MG63 (cell line): ENCODE results near the gene KCTD15. TPM values are rescaled to one million over a fixed set of nuclear protein-coding genes. Genes with fewer than 3 reads are reported as not detected.
A peak's percentile ranks its signal among the peaks of the same experiment; 100 is the strongest.

Source experiments
- DNase-seq: peaks from one replicate; pipeline ENCODE4 v3.0.0-alpha.2; 2020
- H3K27me3 ChIP-seq: fragments of 250-450 bp; sonication (Bioruptor Pico); 2 replicates; pipeline ENCODE4 v1.5.1; 2020; ENCODE audit warnings: mild to moderate bottlenecking, moderate library complexity
- H3K36me3 ChIP-seq: fragments of 250-450 bp; sonication (Bioruptor Pico); 2 replicates; pipeline ENCODE4 v1.5.1; 2020; ENCODE audit warnings: mild to moderate bottlenecking, moderate library complexity
- H3K4me3 ChIP-seq: fragments of 250-450 bp; sonication (Bioruptor Pico); 2 replicates; pipeline ENCODE4 v1.5.1; 2020; ENCODE audit warnings: mild to moderate bottlenecking, moderate library complexity
- H3K9me3 ChIP-seq: fragments of 250-450 bp; sonication (Bioruptor Pico); 2 replicates; pipeline ENCODE4 v1.5.1; 2020; ENCODE audit warnings: mild to moderate bottlenecking, moderate library complexity
- total RNA-seq: library from RNA; depleted of rRNA; stranded (reverse); fragments of >200 nt; shearing (Covaris generic); gene quantifications from 2 replicates; pipeline ENCODE4 v1.2.3, GENCODE V29; 2014; ENCODE audit warnings: low replicate concordance

Gene KCTD15
- total RNA-seq, 1 experiment from 2014 or later = 81.7 TPM

- Histone ChIP-seq H3K4me3 (no peak overlapping the region), H3K36me3 (no peaks in the 10 kb centered on the region), H3K9me3 (no peaks in the 10 kb centered on the region), H3K27me3 (peaks cover 34% of the 10 kb centered on the region)
- no peak for DNase-seq
Measured at GRCh38 chr19:33766623-33767022, 30.0 kb upstream of the KCTD15 start.

GRCh38 chr19:33767898-33768413 is 28.7 kb upstream of the KCTD15 start:
- H3K9me3 ChIP-seq = no peaks in the 10 kb centered on the region
- H3K27me3 ChIP-seq = peaks cover 26% of the 10 kb centered on the region
- DNase-seq = peak; percentile 23
- H3K4me3 ChIP-seq = no peak overlapping the region
- H3K36me3 ChIP-seq = no peaks in the 10 kb centered on the region

GRCh38 chr19:33769208-33769607 is 27.5 kb upstream of the KCTD15 start:
- Histone ChIP-seq H3K4me3 (no peak overlapping the region), H3K9me3 (no peaks in the 10 kb centered on the region), H3K36me3 (no peaks in the 10 kb centered on the region), H3K27me3 (peaks cover 26% of the 10 kb centered on the region)
- DNase-seq = no peak

GRCh38 chr19:33770107-33770506 is 26.6 kb upstream of the KCTD15 start:
- no peaks in the 10 kb centered on the region for H3K36me3 ChIP-seq
- DNase-seq = no peak
- H3K4me3 ChIP-seq = no peak overlapping the region
- H3K27me3 ChIP-seq = peaks cover 26% of the 10 kb centered on the region
- H3K9me3 ChIP-seq = no peaks in the 10 kb centered on the region

- no peaks in the 10 kb centered on the region for H3K36me3 ChIP-seq
- no peaks in the 10 kb centered on the region for H3K9me3 ChIP-seq
- no peak overlapping the region for H3K4me3 ChIP-seq
- H3K27me3 ChIP-seq = peaks cover 26% of the 10 kb centered on the region
- DNase-seq = peak; percentile 46
Measured at GRCh38 chr19:33771384-33772101, 25.1 kb upstream of the KCTD15 start.

GRCh38 chr19:33772102-33772857 is 24.4 kb upstream of the KCTD15 start:
- no peak for DNase-seq
- no peaks in the 10 kb centered on the region for H3K36me3 ChIP-seq
- H3K9me3 ChIP-seq = no peaks in the 10 kb centered on the region
- no peak overlapping the region for H3K4me3 ChIP-seq
- H3K27me3 ChIP-seq = peaks cover 26% of the 10 kb centered on the region

- Histone ChIP-seq H3K4me3 (no peak overlapping the region), H3K9me3 (no peaks in the 10 kb centered on the region), H3K27me3 (peaks cover 26% of the 10 kb centered on the region), H3K36me3 (no peaks in the 10 kb centered on the region)
- DNase-seq = no peak
Measured at GRCh38 chr19:33772858-33773180, 23.9 kb upstream of the KCTD15 start.

- no peaks in the 10 kb centered on the region for H3K36me3 ChIP-seq
- DNase-seq = no peak
- no peak overlapping the region for H3K4me3 ChIP-seq
- peaks cover 29% of the 10 kb centered on the region for H3K27me3 ChIP-seq
- no peaks in the 10 kb centered on the region for H3K9me3 ChIP-seq
Measured at GRCh38 chr19:33773704-33774624, 22.7 kb upstream of the KCTD15 start.

GRCh38 chr19:33774751-33775150 is 21.9 kb upstream of the KCTD15 start:
- Histone ChIP-seq H3K4me3 (no peak overlapping the region), H3K9me3 (no peaks in the 10 kb centered on the region), H3K36me3 (no peaks in the 10 kb centered on the region), H3K27me3 (peaks cover 28% of the 10 kb centered on the region)
- DNase-seq = no peak

- H3K27me3 ChIP-seq = peaks cover 22% of the 10 kb centered on the region
- no peak for DNase-seq
- H3K9me3 ChIP-seq = no peaks in the 10 kb centered on the region
- no peaks in the 10 kb centered on the region for H3K36me3 ChIP-seq
- no peak overlapping the region for H3K4me3 ChIP-seq
Measured at GRCh38 chr19:33775731-33776487, 20.8 kb upstream of the KCTD15 start.

- DNase-seq = no peak
- H3K36me3 ChIP-seq = no peaks in the 10 kb centered on the region
- no peaks in the 10 kb centered on the region for H3K9me3 ChIP-seq
- no peak overlapping the region for H3K4me3 ChIP-seq
- H3K27me3 ChIP-seq = peaks cover 20% of the 10 kb centered on the region
Measured at GRCh38 chr19:33777351-33777750, 19.3 kb upstream of the KCTD15 start.

- peaks cover 20% of the 10 kb centered on the region for H3K27me3 ChIP-seq
Measured at GRCh38 chr19:33777753-33778088, 18.9 kb upstream of the KCTD15 start.

GRCh38 chr19:33778089-33778791 is 18.4 kb upstream of the KCTD15 start:
- H3K27me3 ChIP-seq = peaks cover 20% of the 10 kb centered on the region
- no peaks in the 10 kb centered on the region for H3K9me3 ChIP-seq
- peak overlapping the region; percentile 16; the same call in 1 of the 2 replicates for H3K4me3 ChIP-seq
- DNase-seq = peak; percentile 75
- H3K36me3 ChIP-seq = no peaks in the 10 kb centered on the region

More at GRCh38 chr19:33777753-33778088, 18.9 kb upstream of the KCTD15 start:
- Histone ChIP-seq H3K4me3 (no peak overlapping the region), H3K36me3 (no peaks in the 10 kb centered on the region), H3K9me3 (no peaks in the 10 kb centered on the region)
- no peak for DNase-seq

GRCh38 chr19:33779849-33780248 is 16.8 kb upstream of the KCTD15 start:
- H3K27me3 ChIP-seq = peaks cover 20% of the 10 kb centered on the region
- no peaks in the 10 kb centered on the region for H3K36me3 ChIP-seq
- DNase-seq = no peak
- H3K4me3 ChIP-seq = no peak overlapping the region
- no peaks in the 10 kb centered on the region for H3K9me3 ChIP-seq

- H3K27me3 ChIP-seq = peaks cover 20% of the 10 kb centered on the region
- no peaks in the 10 kb centered on the region for H3K36me3 ChIP-seq
- no peak for DNase-seq
- H3K9me3 ChIP-seq = no peaks in the 10 kb centered on the region
- H3K4me3 ChIP-seq = no peak overlapping the region
Measured at GRCh38 chr19:33780251-33780650, 16.4 kb upstream of the KCTD15 start.

GRCh38 chr19:33780746-33781145 is 15.9 kb upstream of the KCTD15 start:
- peaks cover 20% of the 10 kb centered on the region for H3K27me3 ChIP-seq
- no peaks in the 10 kb centered on the region for H3K36me3 ChIP-seq
- H3K4me3 ChIP-seq = no peak overlapping the region
- no peaks in the 10 kb centered on the region for H3K9me3 ChIP-seq
- peak; percentile 30 for DNase-seq
